K562 (cell line): Measurements from ENCODE around the gene NISCH. TPM values are rescaled to one million over a fixed set of nuclear protein-coding genes. Genes with fewer than 3 reads are reported as not detected.

ENCODE experiments used
- ARID2 ChIP-seq: fragments of 450-650 bp; IDR thresholded peaks from 2 replicates; pipeline ENCODE4 v1.6.1; 2017; ENCODE audit warnings: antibody characterized with exemption, mild to moderate bottlenecking
- BRF1 ChIP-seq: IDR thresholded peaks from 3 replicates; pipeline ENCODE4 v1.6.1; 2011; ENCODE audit warnings: borderline replicate concordance, mild to moderate bottlenecking; ENCODE audit not compliant: insufficient read length; ENCODE audit errors: extremely low read depth
- CBFA2T2 ChIP-seq: fragments of 450-650 bp; conservative IDR thresholded peaks from 2 replicates; pipeline ENCODE4 v1.6.1; 2017; ENCODE audit warnings: mild to moderate bottlenecking
- CHCHD3 ChIP-seq: fragments of 250-450 bp; sonication (Bioruptor Pico); IDR thresholded peaks from 2 replicates; pipeline ENCODE4 v2.1.2; 2022; ENCODE audit warnings: mild to moderate bottlenecking
- ELF1 ChIP-seq: fragments of 200-800 bp; sonication (Bioruptor generic); IDR thresholded peaks from 2 replicates; pipeline ENCODE4 v1.6.1; 2016; ENCODE audit warnings: missing genetic modification characterization, missing compliant biosample characterization
- HDAC1 ChIP-seq, 2 experiments: fragments of 450-650 bp; IDR thresholded peaks; 2 replicates each; pipeline ENCODE4 v1.6.1; 2016 to 2017; ENCODE audit warnings: inconsistent platforms in 1 of 2, mild to moderate bottlenecking in 1 of 2, moderate library complexity in 1 of 2
- HDAC2 ChIP-seq: fragments of 450-650 bp; IDR thresholded peaks from 2 replicates; pipeline ENCODE4 v1.6.1; 2016; ENCODE audit warnings: mild to moderate bottlenecking
- HIVEP1 ChIP-seq: fragments of 250-450 bp; sonication (Bioruptor Pico); IDR thresholded peaks from 2 replicates; pipeline ENCODE4 v1.4.0; 2020; ENCODE audit warnings: mild to moderate bottlenecking
- MECOM ChIP-seq: fragments of 250-450 bp; sonication (Bioruptor Pico); IDR thresholded peaks from 2 replicates; pipeline ENCODE4 v1.8.0; 2022; ENCODE audit warnings: inconsistent platforms
- MEF2A ChIP-seq: IDR thresholded peaks from 2 replicates; pipeline ENCODE4 v1.6.1; 2011; ENCODE audit warnings: low read depth, mild to moderate bottlenecking, low read length, moderate library complexity; ENCODE audit not compliant: control insufficient read depth
- NEUROD1 ChIP-seq: fragments of 150-350 bp; IDR thresholded peaks from 2 replicates; pipeline ENCODE4 v1.6.1; 2014; ENCODE audit warnings: borderline replicate concordance, low read length, low read depth; ENCODE audit not compliant: partially characterized antibody
- PHF21A ChIP-seq: fragments of 450-650 bp; IDR thresholded peaks from 2 replicates; pipeline ENCODE4 v1.6.1; 2017; ENCODE audit warnings: low read depth, borderline replicate concordance
- POLR2G ChIP-seq: fragments of 200-400 bp; formaldehyde crosslinking; IDR thresholded peaks from 2 replicates; pipeline ENCODE4 v1.6.1; 2017; ENCODE audit warnings: low read depth, mild to moderate bottlenecking, antibody characterized with exemption, low read length, moderate library complexity
- RUNX1 ChIP-seq: sonication (generic); IDR thresholded peaks from 2 replicates; pipeline ENCODE4 v1.6.1; 2016; ENCODE audit warnings: antibody characterized with exemption, low read depth
- SETDB1 ChIP-seq: IDR thresholded peaks from one replicate; pipeline ENCODE4 v1.6.1; 2012; ENCODE audit warnings: low read length, control low read depth, inconsistent platforms
- SRSF1 ChIP-seq: fragments of 200-400 bp; formaldehyde crosslinking; IDR thresholded peaks from 2 replicates; pipeline ENCODE4 v1.6.1; 2017; ENCODE audit warnings: mild to moderate bottlenecking, low read depth, low read length, moderate library complexity
- TCF7 ChIP-seq: sonication (generic); IDR thresholded peaks from 2 replicates; pipeline ENCODE4 v1.6.1; 2016; ENCODE audit warnings: antibody characterized with exemption, borderline replicate concordance
- TEAD4 ChIP-seq, 2 experiments: sonication (generic) in 1 of 2; formaldehyde crosslinking in 1 of 2; IDR thresholded peaks; 2 replicates each; pipeline versions ENCODE4 v1.6.1 to v1.8.0; 2012 to 2022; ENCODE audit warnings: borderline replicate concordance in 1 of 2, inconsistent platforms in 1 of 2, low read length in 1 of 2, mild to moderate bottlenecking in 1 of 2, missing genetic modification reagents in 1 of 2
- YY1 ChIP-seq, 3 experiments: IDR thresholded peaks; 2 replicates each; pipeline ENCODE4 v1.6.1; 2011; ENCODE audit warnings: low read length in 2 of 3, mild to moderate bottlenecking in 2 of 3, moderate library complexity in 2 of 3, borderline replicate concordance in 1 of 3, control low read depth in 1 of 3, low read depth in 1 of 3; ENCODE audit not compliant: insufficient read depth in 3 of 3, insufficient replicate concordance in 2 of 3, control insufficient read depth in 1 of 3, insufficient read length in 1 of 3; ENCODE audit errors: extremely low read depth in 1 of 3
- ZNF146 ChIP-seq: IDR thresholded peaks from one replicate; pipeline ENCODE4 v1.6.1; 2018; ENCODE audit warnings: missing compliant biosample characterization; ENCODE audit not compliant: unreplicated experiment
- polyA plus RNA-seq, 8 experiments: library from polyadenylated mRNA; depleted of rRNA in 4 of 8; stranded (reverse) in 5 of 8; unstranded in 3 of 8; fragments of >200 nt; fragmentation: Nextera tagmentation in 2 of 8; fragmentation: Illumina TruSeq in 1 of 8; extraction: Ambion mirVana in 2 of 8; extraction: Trizol in 1 of 8; gene quantifications; 2 replicates each; pipeline versions ENCODE4 v1.2.1 to v1.2.3, GENCODE V29; 2011 to 2014; ENCODE audit warnings: inconsistent platforms in 1 of 8, missing spikeins in 1 of 8
- total RNA-seq, 7 experiments: library from RNA; depleted of rRNA in 6 of 7; stranded (reverse); fragments of >200 nt in 6 of 7; fragmentation: Illumina TruSeq in 2 of 7; extraction: Trizol in 2 of 7; gene quantifications; 2 replicates each; pipeline versions ENCODE4 v1.2.1 to v1.2.3, GENCODE V29; 2011 to 2021; ENCODE audit warnings: low replicate concordance in 1 of 7
- TF ChIP-seq, protein P1 (sequence below): sonication (generic); formaldehyde crosslinking; IDR thresholded peaks from 2 replicates; pipeline ENCODE4 v1.8.0; 2023; ENCODE audit warnings: mild to moderate bottlenecking, missing genetic modification reagents
- TF ChIP-seq, protein P2 (sequence below): sonication (generic); formaldehyde crosslinking; IDR thresholded peaks from 2 replicates; pipeline ENCODE4 v1.8.1; 2023; ENCODE audit warnings: mild to moderate bottlenecking, missing genetic modification reagents

The NISCH gene
- total and polyA plus RNA-seq, 9 of the 15 experiments (the other 6 are each of a cell fraction or from before 2014, with no cell fraction given): 0.44 to 43.5 (median 23.4) TPM

DNA sequence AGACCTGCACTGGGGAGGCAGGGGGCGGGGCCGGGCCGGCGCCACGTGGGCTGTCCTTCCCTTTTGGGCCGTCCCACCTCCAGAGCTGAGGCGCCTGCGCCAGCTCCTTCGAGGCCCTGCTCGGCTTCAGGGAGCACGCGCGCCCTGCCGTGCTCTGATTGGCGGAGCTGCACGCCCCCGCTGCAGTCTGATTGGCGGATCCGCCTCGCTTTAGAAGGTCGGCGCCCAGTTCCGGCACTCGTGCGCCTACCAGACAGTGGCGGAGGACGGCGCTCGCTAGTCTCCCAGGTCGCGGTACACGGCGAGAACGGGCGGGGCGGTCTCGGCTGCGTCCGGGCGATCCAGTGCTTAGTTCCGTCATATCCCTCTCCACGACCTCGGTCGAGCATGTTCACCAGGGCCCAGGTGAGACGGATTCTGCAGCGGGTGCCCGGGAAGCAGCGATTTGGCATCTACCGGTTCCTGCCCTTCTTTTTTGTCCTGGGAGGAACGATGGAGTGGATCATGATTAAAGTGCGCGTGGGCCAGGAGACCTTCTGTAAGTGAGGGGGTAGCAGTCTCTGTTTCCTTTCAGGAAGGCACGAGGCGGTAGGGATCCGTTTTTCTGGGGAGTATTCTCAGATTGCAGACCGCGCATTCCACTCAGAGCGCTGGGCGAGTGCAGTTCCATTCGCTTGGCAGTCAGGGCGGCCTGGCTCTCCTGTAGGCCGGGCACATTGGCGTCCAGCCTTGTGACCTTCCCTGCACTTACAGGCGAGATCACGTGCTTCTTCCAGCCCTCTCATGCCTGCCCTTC is 81.2 kb downstream of the NISCH start, which contains the start of gene UQCC5 (continued):
- TF ChIP-seq, protein P1, sequence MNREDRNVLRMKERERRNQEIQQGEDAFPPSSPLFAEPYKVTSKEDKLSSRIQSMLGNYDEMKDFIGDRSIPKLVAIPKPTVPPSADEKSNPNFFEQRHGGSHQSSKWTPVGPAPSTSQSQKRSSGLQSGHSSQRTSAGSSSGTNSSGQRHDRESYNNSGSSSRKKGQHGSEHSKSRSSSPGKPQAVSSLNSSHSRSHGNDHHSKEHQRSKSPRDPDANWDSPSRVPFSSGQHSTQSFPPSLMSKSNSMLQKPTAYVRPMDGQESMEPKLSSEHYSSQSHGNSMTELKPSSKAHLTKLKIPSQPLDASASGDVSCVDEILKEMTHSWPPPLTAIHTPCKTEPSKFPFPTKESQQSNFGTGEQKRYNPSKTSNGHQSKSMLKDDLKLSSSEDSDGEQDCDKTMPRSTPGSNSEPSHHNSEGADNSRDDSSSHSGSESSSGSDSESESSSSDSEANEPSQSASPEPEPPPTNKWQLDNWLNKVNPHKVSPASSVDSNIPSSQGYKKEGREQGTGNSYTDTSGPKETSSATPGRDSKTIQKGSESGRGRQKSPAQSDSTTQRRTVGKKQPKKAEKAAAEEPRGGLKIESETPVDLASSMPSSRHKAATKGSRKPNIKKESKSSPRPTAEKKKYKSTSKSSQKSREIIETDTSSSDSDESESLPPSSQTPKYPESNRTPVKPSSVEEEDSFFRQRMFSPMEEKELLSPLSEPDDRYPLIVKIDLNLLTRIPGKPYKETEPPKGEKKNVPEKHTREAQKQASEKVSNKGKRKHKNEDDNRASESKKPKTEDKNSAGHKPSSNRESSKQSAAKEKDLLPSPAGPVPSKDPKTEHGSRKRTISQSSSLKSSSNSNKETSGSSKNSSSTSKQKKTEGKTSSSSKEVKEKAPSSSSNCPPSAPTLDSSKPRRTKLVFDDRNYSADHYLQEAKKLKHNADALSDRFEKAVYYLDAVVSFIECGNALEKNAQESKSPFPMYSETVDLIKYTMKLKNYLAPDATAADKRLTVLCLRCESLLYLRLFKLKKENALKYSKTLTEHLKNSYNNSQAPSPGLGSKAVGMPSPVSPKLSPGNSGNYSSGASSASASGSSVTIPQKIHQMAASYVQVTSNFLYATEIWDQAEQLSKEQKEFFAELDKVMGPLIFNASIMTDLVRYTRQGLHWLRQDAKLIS (CRISPR knock-in tag): 0 out of 2 replicates have a peak, but pooled peaks have one; percentile 25
- TF ChIP-seq YY1 (IDR thresholded peaks at IDR 0.05; ENCODE audit: borderline replicate concordance in 1 of 3, control insufficient read depth in 1 of 3, extremely low read depth in 1 of 3, insufficient read depth in 3 of 3, insufficient read length in 1 of 3, insufficient replicate concordance in 2 of 3, low read depth in 1 of 3, low read length in 2 of 3) (peak in 1 of 3 experiments; percentile 45), BRF1 (no peak), TEAD4 (IDR thresholded peaks at IDR 0.05; ENCODE audit: low read length) (no peak), TEAD4 (CRISPR knock-in tag; IDR thresholded peaks at IDR 0.05; ENCODE audit: borderline replicate concordance) (no peak), MECOM (CRISPR knock-in tag) (no peak), TCF7 (no peak), CHCHD3 (CRISPR knock-in tag) (no peak), MEF2A (no peak), SRSF1 (no peak), ARID2 (no peak), ELF1 (peak; percentile 0; the same call in 1 of the 2 replicates), RUNX1 (no peak), NEUROD1 (peak; percentile 55), HDAC1 (IDR thresholded peaks at IDR 0.05) (peak in 1 of 2 experiments; percentile 10; a peak in 1 of 4 replicates), ZNF146 (no peak), CBFA2T2 (0 out of 2 replicates have a peak, but pooled peaks have one; percentile 12), POLR2G (peak; percentile 100), SETDB1 (no peak), HIVEP1 (CRISPR knock-in tag) (no peak), PHF21A (no peak), HDAC2 (0 out of 2 replicates have a peak, but pooled peaks have one; percentile 42)
- TF ChIP-seq, protein P2, sequence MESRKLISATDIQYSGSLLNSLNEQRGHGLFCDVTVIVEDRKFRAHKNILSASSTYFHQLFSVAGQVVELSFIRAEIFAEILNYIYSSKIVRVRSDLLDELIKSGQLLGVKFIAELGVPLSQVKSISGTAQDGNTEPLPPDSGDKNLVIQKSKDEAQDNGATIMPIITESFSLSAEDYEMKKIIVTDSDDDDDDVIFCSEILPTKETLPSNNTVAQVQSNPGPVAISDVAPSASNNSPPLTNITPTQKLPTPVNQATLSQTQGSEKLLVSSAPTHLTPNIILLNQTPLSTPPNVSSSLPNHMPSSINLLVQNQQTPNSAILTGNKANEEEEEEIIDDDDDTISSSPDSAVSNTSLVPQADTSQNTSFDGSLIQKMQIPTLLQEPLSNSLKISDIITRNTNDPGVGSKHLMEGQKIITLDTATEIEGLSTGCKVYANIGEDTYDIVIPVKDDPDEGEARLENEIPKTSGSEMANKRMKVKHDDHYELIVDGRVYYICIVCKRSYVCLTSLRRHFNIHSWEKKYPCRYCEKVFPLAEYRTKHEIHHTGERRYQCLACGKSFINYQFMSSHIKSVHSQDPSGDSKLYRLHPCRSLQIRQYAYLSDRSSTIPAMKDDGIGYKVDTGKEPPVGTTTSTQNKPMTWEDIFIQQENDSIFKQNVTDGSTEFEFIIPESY (CRISPR knock-in tag): peak; percentile 58; the same call in 1 of the 2 replicates
